Measurements from ENCODE around the gene NOS1AP.

The NOS1AP gene

DNA sequence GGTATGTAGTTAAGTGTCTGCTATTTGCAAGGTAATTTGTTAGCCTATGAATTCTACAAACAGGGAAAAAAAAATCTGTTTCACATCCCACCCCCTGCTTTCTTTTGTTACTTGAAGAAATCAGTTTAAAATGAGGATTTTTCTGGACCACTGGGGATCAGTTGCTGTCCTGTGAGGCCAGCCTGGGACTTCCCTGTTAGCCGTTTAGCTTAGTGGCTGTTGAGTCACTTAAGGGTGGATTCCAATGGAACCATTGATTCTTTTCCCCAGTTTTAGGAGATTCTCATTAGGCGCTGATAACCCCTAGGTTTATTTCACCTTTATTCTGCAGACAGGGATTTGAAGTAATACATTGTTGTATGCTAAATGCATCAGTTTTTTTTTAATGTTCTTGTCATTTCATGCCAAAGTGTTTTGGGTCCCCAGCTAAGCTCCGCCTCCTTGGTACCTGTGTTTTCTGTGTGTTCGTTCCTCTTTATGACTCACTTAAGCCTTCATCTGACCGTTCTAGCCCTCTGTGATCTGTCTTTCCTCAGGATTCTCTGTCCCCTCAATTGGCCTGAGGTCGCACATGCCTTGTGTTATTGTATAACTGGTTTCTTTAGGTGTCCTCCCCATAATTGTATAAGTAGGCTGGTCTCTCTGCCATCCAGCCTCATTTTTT lies 59.3 kb downstream of the NOS1AP start:
- no peak for TF ChIP-seq ZNF8 (CRISPR knock-in tag; IDR thresholded peaks at IDR 0.05)
- ATAC-seq: no peak

DNA sequence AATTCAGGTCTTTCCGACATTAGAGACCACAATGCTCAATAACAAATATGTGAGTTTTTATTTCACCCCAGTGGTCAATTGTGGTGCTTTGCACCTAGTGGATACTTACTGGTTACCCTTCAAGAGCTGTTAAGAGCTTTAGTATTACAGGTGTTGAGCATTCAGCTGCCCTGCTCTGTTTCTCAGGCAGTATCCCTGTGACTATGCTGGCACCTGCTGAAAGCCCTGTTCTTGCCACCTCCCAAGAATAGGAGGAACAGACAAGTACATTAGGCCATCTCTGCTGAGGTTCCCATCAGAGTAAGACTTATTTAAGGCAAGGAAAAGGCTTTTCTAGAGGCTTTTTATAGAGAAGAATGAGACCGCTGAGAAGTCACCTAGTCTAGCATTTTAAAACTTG lies 60.8 kb downstream of the NOS1AP start:
- no peak for ATAC-seq
- no peak for TF ChIP-seq CSDC2 (CRISPR knock-in tag; IDR thresholded peaks at IDR 0.05)
- TF ChIP-seq, protein P1, sequence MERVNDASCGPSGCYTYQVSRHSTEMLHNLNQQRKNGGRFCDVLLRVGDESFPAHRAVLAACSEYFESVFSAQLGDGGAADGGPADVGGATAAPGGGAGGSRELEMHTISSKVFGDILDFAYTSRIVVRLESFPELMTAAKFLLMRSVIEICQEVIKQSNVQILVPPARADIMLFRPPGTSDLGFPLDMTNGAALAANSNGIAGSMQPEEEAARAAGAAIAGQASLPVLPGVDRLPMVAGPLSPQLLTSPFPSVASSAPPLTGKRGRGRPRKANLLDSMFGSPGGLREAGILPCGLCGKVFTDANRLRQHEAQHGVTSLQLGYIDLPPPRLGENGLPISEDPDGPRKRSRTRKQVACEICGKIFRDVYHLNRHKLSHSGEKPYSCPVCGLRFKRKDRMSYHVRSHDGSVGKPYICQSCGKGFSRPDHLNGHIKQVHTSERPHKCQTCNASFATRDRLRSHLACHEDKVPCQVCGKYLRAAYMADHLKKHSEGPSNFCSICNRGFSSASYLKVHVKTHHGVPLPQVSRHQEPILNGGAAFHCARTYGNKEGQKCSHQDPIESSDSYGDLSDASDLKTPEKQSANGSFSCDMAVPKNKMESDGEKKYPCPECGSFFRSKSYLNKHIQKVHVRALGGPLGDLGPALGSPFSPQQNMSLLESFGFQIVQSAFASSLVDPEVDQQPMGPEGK (CRISPR knock-in tag; IDR thresholded peaks at IDR 0.05; ENCODE audit: borderline replicate concordance): no peak
- no peak for TF ChIP-seq PPARA (CRISPR knock-in tag; IDR thresholded peaks at IDR 0.05; ENCODE audit: borderline replicate concordance)
- no peak for TF ChIP-seq TCF4 (CRISPR knock-in tag; IDR thresholded peaks at IDR 0.05; ENCODE audit: borderline replicate concordance)
- no peak for TF ChIP-seq BACH2 (CRISPR knock-in tag; IDR thresholded peaks at IDR 0.05; ENCODE audit: borderline replicate concordance)
- no peak for TF ChIP-seq GLIS3 (CRISPR knock-in tag; IDR thresholded peaks at IDR 0.05)
- TF ChIP-seq ARNTL (CRISPR knock-in tag; IDR thresholded peaks at IDR 0.05; ENCODE audit: borderline replicate concordance, low read depth): no peak
- no peak for TF ChIP-seq ZNF565 (CRISPR knock-in tag; conservative IDR thresholded peaks at IDR 0.05; ENCODE audit: low read depth)
- TF ChIP-seq, protein P2, sequence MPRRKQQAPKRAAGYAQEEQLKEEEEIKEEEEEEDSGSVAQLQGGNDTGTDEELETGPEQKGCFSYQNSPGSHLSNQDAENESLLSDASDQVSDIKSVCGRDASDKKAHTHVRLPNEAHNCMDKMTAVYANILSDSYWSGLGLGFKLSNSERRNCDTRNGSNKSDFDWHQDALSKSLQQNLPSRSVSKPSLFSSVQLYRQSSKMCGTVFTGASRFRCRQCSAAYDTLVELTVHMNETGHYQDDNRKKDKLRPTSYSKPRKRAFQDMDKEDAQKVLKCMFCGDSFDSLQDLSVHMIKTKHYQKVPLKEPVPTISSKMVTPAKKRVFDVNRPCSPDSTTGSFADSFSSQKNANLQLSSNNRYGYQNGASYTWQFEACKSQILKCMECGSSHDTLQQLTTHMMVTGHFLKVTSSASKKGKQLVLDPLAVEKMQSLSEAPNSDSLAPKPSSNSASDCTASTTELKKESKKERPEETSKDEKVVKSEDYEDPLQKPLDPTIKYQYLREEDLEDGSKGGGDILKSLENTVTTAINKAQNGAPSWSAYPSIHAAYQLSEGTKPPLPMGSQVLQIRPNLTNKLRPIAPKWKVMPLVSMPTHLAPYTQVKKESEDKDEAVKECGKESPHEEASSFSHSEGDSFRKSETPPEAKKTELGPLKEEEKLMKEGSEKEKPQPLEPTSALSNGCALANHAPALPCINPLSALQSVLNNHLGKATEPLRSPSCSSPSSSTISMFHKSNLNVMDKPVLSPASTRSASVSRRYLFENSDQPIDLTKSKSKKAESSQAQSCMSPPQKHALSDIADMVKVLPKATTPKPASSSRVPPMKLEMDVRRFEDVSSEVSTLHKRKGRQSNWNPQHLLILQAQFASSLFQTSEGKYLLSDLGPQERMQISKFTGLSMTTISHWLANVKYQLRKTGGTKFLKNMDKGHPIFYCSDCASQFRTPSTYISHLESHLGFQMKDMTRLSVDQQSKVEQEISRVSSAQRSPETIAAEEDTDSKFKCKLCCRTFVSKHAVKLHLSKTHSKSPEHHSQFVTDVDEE (CRISPR knock-in tag; IDR thresholded peaks at IDR 0.05): no peak
- no peak for TF ChIP-seq TOX (CRISPR knock-in tag; IDR thresholded peaks at IDR 0.05; ENCODE audit: borderline replicate concordance)
- TF ChIP-seq ZFP3 (CRISPR knock-in tag; IDR thresholded peaks at IDR 0.05): no peak
- TF ChIP-seq, protein P3, sequence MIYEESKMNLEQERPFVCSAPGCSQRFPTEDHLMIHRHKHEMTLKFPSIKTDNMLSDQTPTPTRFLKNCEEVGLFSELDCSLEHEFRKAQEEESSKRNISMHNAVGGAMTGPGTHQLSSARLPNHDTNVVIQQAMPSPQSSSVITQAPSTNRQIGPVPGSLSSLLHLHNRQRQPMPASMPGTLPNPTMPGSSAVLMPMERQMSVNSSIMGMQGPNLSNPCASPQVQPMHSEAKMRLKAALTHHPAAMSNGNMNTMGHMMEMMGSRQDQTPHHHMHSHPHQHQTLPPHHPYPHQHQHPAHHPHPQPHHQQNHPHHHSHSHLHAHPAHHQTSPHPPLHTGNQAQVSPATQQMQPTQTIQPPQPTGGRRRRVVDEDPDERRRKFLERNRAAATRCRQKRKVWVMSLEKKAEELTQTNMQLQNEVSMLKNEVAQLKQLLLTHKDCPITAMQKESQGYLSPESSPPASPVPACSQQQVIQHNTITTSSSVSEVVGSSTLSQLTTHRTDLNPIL (CRISPR knock-in tag; IDR thresholded peaks at IDR 0.05; ENCODE audit: low read depth): no peak
- no peak for TF ChIP-seq SNAI2 (CRISPR knock-in tag; IDR thresholded peaks at IDR 0.05)

DNA sequence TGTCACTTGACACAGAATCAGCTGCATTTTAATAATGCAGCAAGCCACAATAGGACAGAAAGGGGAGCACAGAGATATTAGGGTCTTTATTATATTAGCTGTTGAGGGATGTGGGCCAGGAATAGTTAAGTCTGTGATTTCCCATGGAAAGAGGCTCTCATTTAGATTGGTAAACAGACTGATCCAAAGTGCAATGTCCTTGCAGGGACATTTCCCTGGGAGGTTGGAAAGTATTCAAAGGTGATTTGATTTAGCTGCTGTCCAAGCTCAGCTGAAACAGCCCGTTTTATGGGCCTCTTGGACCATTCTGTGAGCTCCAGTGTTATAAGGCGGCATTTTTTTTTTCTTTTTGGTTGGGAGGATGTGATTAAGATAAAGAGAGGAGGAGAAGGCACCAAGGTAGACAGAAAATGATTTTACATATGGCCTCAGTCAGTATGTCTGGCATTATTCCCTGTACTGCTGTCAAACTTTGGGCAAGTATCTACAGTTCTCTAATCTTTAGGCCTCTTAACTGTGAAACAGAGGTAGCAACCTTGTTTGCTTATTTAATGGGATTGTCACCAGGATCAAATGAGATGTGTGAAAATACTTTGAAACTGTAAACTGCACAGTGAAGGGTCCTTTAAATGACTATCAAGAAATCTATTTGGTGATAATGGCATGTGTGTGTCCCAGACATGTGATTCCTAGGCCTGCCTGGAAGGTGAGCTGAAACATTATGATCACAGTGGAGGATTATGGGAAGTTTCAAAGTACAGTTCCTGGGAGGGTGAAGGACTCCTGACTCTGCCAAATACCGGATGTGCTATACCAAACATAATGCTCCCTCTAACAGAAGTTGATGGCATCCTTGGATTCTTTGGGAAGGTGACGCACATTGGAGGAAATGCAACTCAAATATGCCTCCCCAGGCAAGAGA lies 62.2 kb downstream of the NOS1AP start:
- ATAC-seq: no peak
- TF ChIP-seq PPARA (CRISPR knock-in tag; IDR thresholded peaks at IDR 0.05; ENCODE audit: borderline replicate concordance): no peak
- TF ChIP-seq, protein P3 (CRISPR knock-in tag; IDR thresholded peaks at IDR 0.05; ENCODE audit: low read depth): no peak

DNA sequence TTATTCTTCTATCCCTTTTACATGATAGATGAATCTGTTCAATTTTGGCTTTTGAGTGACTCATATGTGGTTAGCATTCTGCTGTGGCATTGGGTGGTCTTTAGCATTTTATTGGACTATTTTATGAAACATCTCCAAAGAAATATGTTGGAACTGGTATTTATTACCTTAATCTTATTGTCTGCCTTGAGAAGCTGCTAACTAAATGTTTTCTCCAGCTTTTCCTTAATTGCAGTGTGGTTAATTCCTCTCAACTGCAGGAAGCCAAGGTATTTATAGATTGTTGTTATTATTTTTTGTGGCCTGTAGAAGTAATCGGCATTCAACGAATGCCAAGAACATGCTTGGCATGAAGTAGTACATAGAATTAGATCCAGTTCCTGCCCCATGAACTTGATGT lies 64.1 kb downstream of the NOS1AP start:
- TF ChIP-seq, protein P3 (CRISPR knock-in tag; IDR thresholded peaks at IDR 0.05; ENCODE audit: low read depth): no peak
- TF ChIP-seq CSDC2 (CRISPR knock-in tag; IDR thresholded peaks at IDR 0.05) (no peak), ZNF565 (CRISPR knock-in tag; conservative IDR thresholded peaks at IDR 0.05; ENCODE audit: low read depth) (no peak), ZNF8 (CRISPR knock-in tag; IDR thresholded peaks at IDR 0.05) (no peak), ARNTL (CRISPR knock-in tag; IDR thresholded peaks at IDR 0.05; ENCODE audit: borderline replicate concordance, low read depth) (no peak), TOX (CRISPR knock-in tag; IDR thresholded peaks at IDR 0.05; ENCODE audit: borderline replicate concordance) (no peak), ISL1 (CRISPR knock-in tag; IDR thresholded peaks at IDR 0.05) (no peak), ZNF70 (CRISPR knock-in tag; IDR thresholded peaks at IDR 0.05) (no peak), BACH2 (CRISPR knock-in tag; IDR thresholded peaks at IDR 0.05; ENCODE audit: borderline replicate concordance) (no peak), PPARA (CRISPR knock-in tag; IDR thresholded peaks at IDR 0.05; ENCODE audit: borderline replicate concordance) (no peak), ZFP30 (CRISPR knock-in tag; IDR thresholded peaks at IDR 0.05) (no peak), RARB (CRISPR knock-in tag; IDR thresholded peaks at IDR 0.05) (no peak)
- TF ChIP-seq, protein P2 (CRISPR knock-in tag; IDR thresholded peaks at IDR 0.05): no peak
- no peak for ATAC-seq

Measured in SK-N-SH treated with all-trans-retinoic acid at 6 μM for 48 hours (cell line).